Kidney (tissue), 14 donors: ENCODE data around the gene RPS18. TPM values are rescaled to one million over a fixed set of nuclear protein-coding genes. Genes with fewer than 3 reads are reported as not detected.
A peak's percentile ranks its signal among the peaks of the same experiment; 100 is the strongest.

ENCODE experiments used
- DNase-seq, 5 donors: peaks; one replicate each; pipeline ENCODE4 v3.0.0-alpha.2; 2013 to 2020
- FAIRE-seq: peaks from 2 replicates; lab custom pipeline; 2012; peaks lifted over from hg19 to GRCh38; lab: Jason Lieb, UNC
- H3K27ac ChIP-seq, 2 donors: one replicate each; pipeline ENCODE4 v1.7.0; 2013; ENCODE audit warnings: low read depth in 2 of 2, low read length in 2 of 2, inconsistent platforms in 1 of 2
- H3K27me3 ChIP-seq: one replicate; pipeline ENCODE4 v1.7.1; 2013; ENCODE audit warnings: low read length, inconsistent platforms; ENCODE audit not compliant: control insufficient read depth, insufficient read depth
- H3K36me3 ChIP-seq, 3 donors: one replicate each; pipeline versions ENCODE4 v1.7.0 to v1.7.1; 2013; ENCODE audit warnings: low read length in 3 of 3, control low read depth in 1 of 3, inconsistent platforms in 1 of 3; ENCODE audit not compliant: insufficient read depth in 3 of 3, control insufficient read depth in 2 of 3
- H3K4me1 ChIP-seq, 3 donors: one replicate each; pipeline versions ENCODE4 v1.7.0 to v1.7.1; 2013; ENCODE audit warnings: low read length in 3 of 3, inconsistent platforms in 1 of 3, low read depth in 1 of 3; ENCODE audit not compliant: control insufficient read depth in 2 of 3, insufficient read depth in 2 of 3
- H3K4me3 ChIP-seq, 3 donors: one replicate each; pipeline versions ENCODE4 v1.7.0 to v1.8.1; 2013; ENCODE audit warnings: low read length in 3 of 3, control low read depth in 1 of 3, inconsistent platforms in 1 of 3
- H3K9ac ChIP-seq, 3 donors: one replicate each; pipeline versions ENCODE4 v1.7.0 to v1.7.1; 2013; ENCODE audit warnings: low read length in 3 of 3, control low read depth in 1 of 3, inconsistent platforms in 1 of 3
- H3K9me3 ChIP-seq, 3 donors: one replicate each; pipeline versions ENCODE4 v1.7.0 to v1.7.1; 2013; ENCODE audit warnings: low read length in 3 of 3, control low read depth in 1 of 3, inconsistent platforms in 1 of 3; ENCODE audit not compliant: control insufficient read depth in 2 of 3, insufficient read depth in 1 of 3
- intact Hi-C: fragments of 100-400 bp; cut with DNase I; formaldehyde crosslinking; loops from one replicate; pipeline ENCODE4 v1.11.1; 2022
- polyA plus RNA-seq: library from polyadenylated mRNA; stranded (reverse); fragments of 350-450 nt; fragmentation: Illumina TruSeq; extraction: RNeasy Lipid Tissue Mini Kit (QIAGEN cat#74804); gene quantifications from one replicate; pipeline ENCODE4 v1.2.3, GENCODE V29; 2014; ENCODE audit warnings: low read depth, low replicate concordance; ENCODE audit not compliant: insufficient read depth
- total RNA-seq: library from RNA; stranded (reverse); fragmentation: NEBNext Ultra II Directional; extraction: Animal tissue kit (Norgen Biotek cat#: 25700); gene quantifications from one replicate; pipeline ENCODE4 v1.2.1, GENCODE V29; 2021
- TF ChIP-seq, protein P1 (sequence below): IDR thresholded peaks from 3 replicates; pipeline ENCODE4 v1.5.1; 2012; ENCODE audit warnings: mild to moderate bottlenecking, moderate library complexity, borderline replicate concordance; ENCODE audit not compliant: insufficient read depth; ENCODE audit errors: extremely low read depth
- donor health status: control.
- donor health status: control.
- donor health status: control.
- donor health status: control.
- donor health status: control.
- donor health status: DM: yes; HTN: yes; CAD: no.
- donor health status: Normal renal cell carcinoma (clear cell type).

RPS18 gene
- total and polyA plus RNA-seq, 2 donors from 2014 or later, result 1,706 to 2,618 TPM

DNA sequence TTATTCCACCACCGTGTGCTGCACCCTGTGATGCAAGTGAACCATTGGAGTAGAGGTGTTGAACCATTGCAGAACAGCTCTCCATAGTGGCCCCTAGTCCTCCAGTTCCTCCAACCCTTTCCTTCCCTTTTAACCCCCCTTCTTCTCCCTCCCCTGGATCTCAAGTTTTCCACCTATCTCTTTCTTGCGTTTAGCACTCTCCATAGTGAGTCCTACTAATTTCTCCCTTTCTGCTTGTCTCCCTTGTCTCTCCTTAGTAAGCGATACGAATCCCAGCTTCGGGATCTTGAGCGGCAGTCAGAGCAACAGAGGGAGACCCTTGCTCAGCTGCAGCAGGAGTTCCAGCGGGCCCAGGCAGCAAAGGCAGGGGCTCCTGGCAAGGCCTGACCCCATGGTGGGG, 18.6 kb downstream of the RPS18 start:
- no peak overlapping the region for H3K27ac ChIP-seq
- H3K4me3 ChIP-seq, result peak overlapping the region; percentile 89 to 99 (median 98)
- no peaks in the 10 kb centered on the region for H3K9me3 ChIP-seq
- TF ChIP-seq, protein P1, sequence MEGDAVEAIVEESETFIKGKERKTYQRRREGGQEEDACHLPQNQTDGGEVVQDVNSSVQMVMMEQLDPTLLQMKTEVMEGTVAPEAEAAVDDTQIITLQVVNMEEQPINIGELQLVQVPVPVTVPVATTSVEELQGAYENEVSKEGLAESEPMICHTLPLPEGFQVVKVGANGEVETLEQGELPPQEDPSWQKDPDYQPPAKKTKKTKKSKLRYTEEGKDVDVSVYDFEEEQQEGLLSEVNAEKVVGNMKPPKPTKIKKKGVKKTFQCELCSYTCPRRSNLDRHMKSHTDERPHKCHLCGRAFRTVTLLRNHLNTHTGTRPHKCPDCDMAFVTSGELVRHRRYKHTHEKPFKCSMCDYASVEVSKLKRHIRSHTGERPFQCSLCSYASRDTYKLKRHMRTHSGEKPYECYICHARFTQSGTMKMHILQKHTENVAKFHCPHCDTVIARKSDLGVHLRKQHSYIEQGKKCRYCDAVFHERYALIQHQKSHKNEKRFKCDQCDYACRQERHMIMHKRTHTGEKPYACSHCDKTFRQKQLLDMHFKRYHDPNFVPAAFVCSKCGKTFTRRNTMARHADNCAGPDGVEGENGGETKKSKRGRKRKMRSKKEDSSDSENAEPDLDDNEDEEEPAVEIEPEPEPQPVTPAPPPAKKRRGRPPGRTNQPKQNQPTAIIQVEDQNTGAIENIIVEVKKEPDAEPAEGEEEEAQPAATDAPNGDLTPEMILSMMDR, result no peak
- peaks cover 0 to 16% (median 14%) of the 10 kb centered on the region in 3 donors for H3K4me1 ChIP-seq
- no peaks in the 10 kb centered on the region for H3K27me3 ChIP-seq
- peak overlapping the region in 1 of 3 donors; percentile 82 for H3K9ac ChIP-seq
- DNase-seq (no peak), FAIRE-seq (no peak)
- intact Hi-C loops, result no loop called here
- H3K36me3 ChIP-seq, result peaks cover 2 to 36% (median 9%) of the 10 kb centered on the region in 3 donors

DNA sequence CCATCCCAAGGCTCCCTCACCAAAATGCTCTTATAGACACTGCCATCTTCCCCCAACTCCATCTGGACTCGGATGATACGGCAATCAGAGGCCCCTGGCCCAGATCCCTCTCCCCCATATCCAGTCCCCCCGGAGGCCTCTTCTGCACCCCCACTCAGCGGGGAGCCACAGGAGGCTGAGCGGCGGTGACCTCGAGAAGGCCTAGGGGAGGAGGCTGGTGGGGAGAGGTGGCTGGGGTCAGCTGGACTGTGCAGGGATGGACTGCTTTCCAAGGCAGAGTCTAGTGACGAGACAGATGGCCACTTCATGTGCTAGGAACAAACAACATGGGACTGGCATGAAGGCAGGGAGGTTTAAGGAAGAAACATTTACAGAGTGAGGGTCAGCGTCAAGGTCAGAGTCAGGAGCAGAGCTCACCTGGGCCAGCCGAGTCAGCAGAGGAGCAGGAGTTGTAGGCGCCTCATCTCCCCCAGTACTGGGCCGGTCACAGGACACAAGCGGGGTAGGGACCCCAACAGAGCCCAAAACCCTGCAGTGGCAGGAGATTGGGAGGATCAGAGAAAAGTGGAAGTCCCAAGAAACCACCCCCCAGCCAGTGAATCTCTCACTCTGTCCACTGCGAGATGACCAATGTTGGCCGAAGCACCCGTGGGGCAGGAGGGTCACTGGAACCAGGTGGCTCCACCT, 21.3 kb downstream of the RPS18 start:
- no peaks in the 10 kb centered on the region for H3K27me3 ChIP-seq
- DNase-seq (no peak), FAIRE-seq (no peak)
- H3K9me3 ChIP-seq, result no peaks in the 10 kb centered on the region
- peaks cover 0 to 24% (median 12%) of the 10 kb centered on the region in 3 donors for H3K4me1 ChIP-seq
- no peak overlapping the region for H3K9ac ChIP-seq
- intact Hi-C loops, result no loop called here
- TF ChIP-seq, protein P1, result no peak
- H3K27ac ChIP-seq, result no peak overlapping the region
- peaks cover 2 to 25% (median 16%) of the 10 kb centered on the region in 3 donors for H3K36me3 ChIP-seq
- H3K4me3 ChIP-seq, result no peak overlapping the region

DNA sequence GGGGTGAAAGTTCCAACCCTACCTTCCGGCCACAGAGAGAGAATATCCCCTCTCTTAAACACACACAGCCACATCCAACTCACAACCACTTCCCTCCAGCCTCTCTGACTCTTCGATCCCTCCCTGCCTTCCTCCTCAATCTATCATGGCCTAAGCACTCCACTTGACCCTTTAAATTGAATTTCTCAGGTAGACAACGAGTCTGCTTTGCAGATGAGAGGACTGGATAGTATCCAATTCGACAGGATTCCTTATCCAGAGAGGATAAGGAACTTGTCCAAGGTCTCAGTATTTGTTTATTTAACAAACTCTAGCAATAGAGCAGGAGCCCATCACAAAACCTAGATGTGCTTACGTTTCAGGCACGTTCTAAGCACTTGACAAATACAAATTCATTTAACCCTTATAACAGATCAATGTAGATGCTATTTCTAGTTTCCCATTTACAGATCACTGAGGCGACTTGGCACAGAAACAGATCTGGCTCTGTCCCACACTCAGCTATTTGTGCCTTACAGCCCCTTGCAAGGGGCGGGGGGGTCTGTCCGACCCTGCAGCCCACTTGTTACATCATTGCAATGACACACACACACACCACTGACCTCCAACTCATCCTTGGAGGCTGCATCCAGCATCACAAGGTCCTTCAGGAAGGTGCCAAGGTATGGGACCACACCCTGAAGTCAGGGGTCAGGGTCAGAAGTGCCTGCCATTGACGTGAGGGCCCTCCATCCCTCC, 22.4 kb downstream of the RPS18 start:
- FAIRE-seq, result no peak

More for the DNA sequence above, 22.4 kb downstream of the RPS18 start:
- intact Hi-C loops, result no loop called here
- Histone ChIP-seq H3K27ac (no peak overlapping the region), H3K36me3 (peaks cover 2 to 25% (median 16%) of the 10 kb centered on the region in 3 donors), H3K27me3 (no peaks in the 10 kb centered on the region), H3K9me3 (no peaks in the 10 kb centered on the region), H3K9ac (no peak overlapping the region), H3K4me1 (peaks cover 0 to 19% (median 7%) of the 10 kb centered on the region in 3 donors), H3K4me3 (no peak overlapping the region)
- TF ChIP-seq, protein P1, result no peak
- DNase-seq, result peak in 1 of 5 donors; percentile 27
